Endothelial cell (in vitro differentiated cells): Measurements from ENCODE around the gene ANKFN1. TPM values are rescaled to one million over a fixed set of nuclear protein-coding genes. Genes with fewer than 3 reads are reported as not detected.

Source experiments
- DNase-seq: peaks from one replicate; pipeline ENCODE4 v3.0.0; 2021; ENCODE audit warnings: low spot score
- H3K27ac Mint-ChIP-seq: one replicate; pipeline ENCODE4 v1.8.0; 2021; ENCODE audit warnings: mixed read lengths, inconsistent platforms; ENCODE audit not compliant: unreplicated experiment
- H3K27me3 Mint-ChIP-seq: one replicate; pipeline ENCODE4 v1.8.0; 2021; ENCODE audit warnings: mild to moderate bottlenecking, moderate library complexity, mixed read lengths, inconsistent platforms; ENCODE audit not compliant: unreplicated experiment
- H3K36me3 Mint-ChIP-seq: one replicate; pipeline ENCODE4 v1.8.0; 2021; ENCODE audit warnings: mild to moderate bottlenecking, low read depth, mixed read lengths, inconsistent platforms; ENCODE audit not compliant: unreplicated experiment
- H3K4me1 Mint-ChIP-seq: one replicate; pipeline ENCODE4 v1.8.0; 2021; ENCODE audit warnings: mild to moderate bottlenecking, mixed read lengths, inconsistent platforms; ENCODE audit not compliant: unreplicated experiment
- H3K4me3 Mint-ChIP-seq: one replicate; pipeline ENCODE4 v1.8.0; 2021; ENCODE audit warnings: mild to moderate bottlenecking, mixed read lengths, inconsistent platforms; ENCODE audit not compliant: unreplicated experiment
- H3K9me3 Mint-ChIP-seq: one replicate; pipeline ENCODE4 v1.8.0; 2021; ENCODE audit warnings: mixed read lengths, inconsistent platforms; ENCODE audit not compliant: unreplicated experiment
- CTCF ChIP-seq: fragments of 200-600 bp; sonication (generic); IDR thresholded peaks from one replicate; pipeline ENCODE4 v1.5.0; 2021; ENCODE audit warnings: antibody characterized with exemption; ENCODE audit not compliant: unreplicated experiment
- total RNA-seq: library from RNA; stranded (reverse); fragmentation: NEBNext Ultra II Directional; extraction: Animal tissue kit (Norgen Biotek cat#: 25700); gene quantifications from one replicate; pipeline ENCODE4 v1.2.1, GENCODE V29; 2021; ENCODE audit not compliant: unreplicated experiment

Gene ANKFN1
- total RNA-seq, 1 donor from 2014 or later, result not detected

DNA sequence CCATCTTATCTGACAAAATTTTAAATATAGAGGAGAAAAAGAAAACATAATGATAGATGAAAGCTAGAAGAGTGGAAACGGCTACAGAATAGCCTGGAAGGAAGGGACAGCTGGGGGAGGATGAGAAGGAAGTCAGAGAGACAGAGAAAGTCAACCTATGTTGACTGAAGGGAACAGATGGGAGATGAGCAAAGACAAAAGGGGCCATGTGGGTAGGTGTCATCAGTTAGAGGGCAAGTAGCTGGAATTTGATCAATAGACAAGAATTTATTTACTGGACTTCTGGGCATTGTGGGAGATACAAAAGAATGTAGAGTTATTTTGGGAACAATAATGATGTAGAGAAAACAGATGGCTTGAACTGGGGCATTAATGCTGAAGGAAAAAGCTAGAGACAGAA is 194.4 kb downstream of the ANKFN1 start:
- DNase-seq, result no peak
- Mint-ChIP-seq H3K9me3 (no peaks in the 10 kb centered on the region), H3K27ac (no peak overlapping the region), H3K4me1 (no peaks in the 10 kb centered on the region), H3K4me3 (no peak overlapping the region), H3K36me3 (no peaks in the 10 kb centered on the region), H3K27me3 (no peaks in the 10 kb centered on the region)
- no peak for TF ChIP-seq CTCF

DNA sequence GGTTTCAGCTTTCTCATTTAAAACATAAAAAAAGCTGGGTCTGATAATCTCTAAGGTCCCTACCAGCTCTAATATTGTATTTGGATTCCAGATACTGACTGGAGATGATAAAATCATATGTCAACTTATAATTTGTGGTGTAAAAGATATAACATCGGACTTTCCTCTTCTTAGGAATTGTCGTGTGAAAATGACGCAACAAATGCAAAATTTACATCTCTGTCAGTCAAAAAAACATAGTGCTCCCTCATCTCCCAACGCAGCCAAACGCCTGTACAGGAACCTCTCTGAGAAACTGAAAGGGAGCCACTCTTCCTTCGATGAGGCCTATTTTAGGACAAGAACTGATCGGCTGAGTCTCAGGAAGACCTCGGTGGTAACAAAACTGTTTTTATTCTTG is 197.3 kb downstream of the ANKFN1 start:
- Mint-ChIP-seq H3K9me3 (no peaks in the 10 kb centered on the region), H3K27ac (no peak overlapping the region), H3K4me1 (no peaks in the 10 kb centered on the region), H3K4me3 (no peak overlapping the region), H3K27me3 (no peaks in the 10 kb centered on the region), H3K36me3 (no peaks in the 10 kb centered on the region)
- no peak for DNase-seq
- no peak for TF ChIP-seq CTCF

DNA sequence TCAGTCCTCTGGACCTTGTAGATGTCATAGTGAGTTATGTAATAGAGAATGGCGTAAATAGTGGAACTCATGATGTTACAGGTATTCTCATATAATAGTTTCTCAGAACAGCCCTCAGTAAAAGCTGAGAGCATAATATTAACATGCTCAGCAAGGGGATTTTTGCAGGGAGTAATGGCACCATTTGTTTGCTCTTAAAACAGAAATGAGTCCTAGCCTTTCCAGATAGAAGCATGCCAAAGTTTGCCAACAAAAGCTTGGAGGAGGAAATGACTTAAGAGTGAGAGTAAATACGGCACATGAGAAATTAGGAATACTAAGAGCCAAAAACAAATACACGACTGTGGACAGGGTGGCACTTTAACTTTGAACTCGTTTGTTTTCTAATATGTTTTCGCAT is 198.4 kb downstream of the ANKFN1 start:
- no peaks in the 10 kb centered on the region for H3K27me3 Mint-ChIP-seq
- H3K36me3 Mint-ChIP-seq, result no peaks in the 10 kb centered on the region
- no peaks in the 10 kb centered on the region for H3K4me1 Mint-ChIP-seq
- no peak for DNase-seq
- H3K9me3 Mint-ChIP-seq, result no peaks in the 10 kb centered on the region
- no peak overlapping the region for H3K27ac Mint-ChIP-seq
- H3K4me3 Mint-ChIP-seq, result no peak overlapping the region
- TF ChIP-seq CTCF, result no peak

DNA sequence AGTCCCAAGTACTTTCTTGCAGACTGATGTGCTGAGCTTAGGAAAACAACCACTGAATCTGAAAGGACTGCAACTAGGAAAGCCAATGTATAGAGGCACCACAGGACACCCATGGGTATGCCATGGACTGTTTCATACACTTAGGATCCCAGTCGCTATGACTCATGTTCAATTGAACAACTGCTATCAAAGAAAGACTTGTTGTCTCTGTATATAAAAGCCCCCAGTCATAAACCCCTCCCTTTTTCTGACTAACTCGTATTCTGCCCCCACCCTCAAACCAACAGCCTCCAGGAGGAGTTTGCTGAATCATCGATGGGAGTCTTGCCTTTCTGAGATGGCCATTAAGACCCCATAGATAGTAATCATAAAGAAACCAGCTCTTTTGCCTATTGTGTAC is 205.4 kb downstream of the ANKFN1 start:
- H3K27me3 Mint-ChIP-seq, result no peaks in the 10 kb centered on the region
- no peak for DNase-seq
- no peaks in the 10 kb centered on the region for H3K9me3 Mint-ChIP-seq
- H3K4me3 Mint-ChIP-seq, result no peak overlapping the region
- no peaks in the 10 kb centered on the region for H3K4me1 Mint-ChIP-seq
- TF ChIP-seq CTCF, result no peak
- H3K36me3 Mint-ChIP-seq, result no peaks in the 10 kb centered on the region
- no peak overlapping the region for H3K27ac Mint-ChIP-seq

GRCh38 chr17:56359518-56359917 is 206.2 kb downstream of the ANKFN1 start:
- H3K9me3 Mint-ChIP-seq, result no peaks in the 10 kb centered on the region
- no peak overlapping the region for H3K27ac Mint-ChIP-seq
- H3K27me3 Mint-ChIP-seq, result no peaks in the 10 kb centered on the region
- no peak for DNase-seq
- no peak overlapping the region for H3K4me3 Mint-ChIP-seq
- TF ChIP-seq CTCF, result no peak
- no peaks in the 10 kb centered on the region for H3K36me3 Mint-ChIP-seq
- H3K4me1 Mint-ChIP-seq, result no peaks in the 10 kb centered on the region
